ENCODE measurements around the gene TM6SF1. TPM values are rescaled to one million over a fixed set of nuclear protein-coding genes. Genes with fewer than 3 reads are reported as not detected.
"Not testable (repeated sequence)": the region's sequence is repeated elsewhere in the genome, so short reads cannot be mapped to it uniquely, and the experiment has no call there.

The TM6SF1 gene
- polyA plus RNA-seq, 4 donors, result 1.8 to 2.4 (median 2.0) TPM

- no peak for DNase-seq (ENCODE audit: low read depth in 4 of 4, low spot score in 3 of 4)
Measured at GRCh38 chr15:83087576-83087975, 19.9 kb upstream of the TM6SF1 start.

GRCh38 chr15:83088876-83089275 is 18.6 kb upstream of the TM6SF1 start:
- DNase-seq (ENCODE audit: low read depth in 4 of 4, low spot score in 3 of 4), result no peak

GRCh38 chr15:83090465-83090864 is 17.0 kb upstream of the TM6SF1 start:
- DNase-seq (ENCODE audit: low read depth in 4 of 4, low spot score in 3 of 4), result no peak

GRCh38 chr15:83091965-83092308 is 15.5 kb upstream of the TM6SF1 start:
- not testable (repeated sequence) for DNase-seq (ENCODE audit: low read depth in 4 of 4, low spot score in 3 of 4)

- DNase-seq (ENCODE audit: low read depth in 4 of 4, low spot score in 3 of 4), result no peak
Measured at GRCh38 chr15:83092309-83092976, 15.0 kb upstream of the TM6SF1 start.

- no peak for DNase-seq (ENCODE audit: low read depth in 4 of 4, low spot score in 3 of 4)
Measured at GRCh38 chr15:83094583-83094982, 12.9 kb upstream of the TM6SF1 start.

GRCh38 chr15:83098079-83098478 is 9.4 kb upstream of the TM6SF1 start:
- no peak for DNase-seq (ENCODE audit: low read depth in 4 of 4, low spot score in 3 of 4)

GRCh38 chr15:83099290-83099689 is 8.2 kb upstream of the TM6SF1 start:
- no peak for DNase-seq (ENCODE audit: low read depth in 4 of 4, low spot score in 3 of 4)

GRCh38 chr15:83100097-83100646 is 7.3 kb upstream of the TM6SF1 start:
- no peak for DNase-seq (ENCODE audit: low read depth in 4 of 4, low spot score in 3 of 4)

- DNase-seq (ENCODE audit: low read depth in 4 of 4, low spot score in 3 of 4), result no peak
Measured at GRCh38 chr15:83102346-83102745, 5.1 kb upstream of the TM6SF1 start.

GRCh38 chr15:83104141-83104540 is 3.3 kb upstream of the TM6SF1 start:
- no peak for DNase-seq (ENCODE audit: low read depth in 4 of 4, low spot score in 3 of 4)

GRCh38 chr15:83105440-83105839 is 2.0 kb upstream of the TM6SF1 start:
- no peak for DNase-seq (ENCODE audit: low read depth in 4 of 4, low spot score in 3 of 4)

- DNase-seq (ENCODE audit: low read depth in 4 of 4, low spot score in 3 of 4), result no peak
Measured at GRCh38 chr15:83107841-83108181, 366 bp downstream of the TM6SF1 start.

GRCh38 chr15:83108266-83109219 is 1.1 kb downstream of the TM6SF1 start:
- DNase-seq (ENCODE audit: low read depth in 4 of 4, low spot score in 3 of 4), result no peak

- no peak for DNase-seq (ENCODE audit: low read depth in 4 of 4, low spot score in 3 of 4)
Measured at GRCh38 chr15:83109532-83109931, 2.1 kb downstream of the TM6SF1 start.

GRCh38 chr15:83110381-83110780 is 2.9 kb downstream of the TM6SF1 start:
- DNase-seq (ENCODE audit: low read depth in 4 of 4, low spot score in 3 of 4), result no peak

- DNase-seq (ENCODE audit: low read depth in 4 of 4, low spot score in 3 of 4), result no peak
Measured at GRCh38 chr15:83111149-83111548, 3.7 kb downstream of the TM6SF1 start.

GRCh38 chr15:83112233-83112955 is 4.9 kb downstream of the TM6SF1 start:
- DNase-seq (ENCODE audit: low read depth in 4 of 4, low spot score in 3 of 4), result no peak

- no peak for DNase-seq (ENCODE audit: low read depth in 4 of 4, low spot score in 3 of 4)
Measured at GRCh38 chr15:83112956-83113299, 5.5 kb downstream of the TM6SF1 start.

- DNase-seq (ENCODE audit: low read depth in 4 of 4, low spot score in 3 of 4), result no peak
Measured at GRCh38 chr15:83113881-83114674, 6.6 kb downstream of the TM6SF1 start.

Measured in left renal pelvis (tissue), 4 donors.